Osteoblast (primary cell): ENCODE results near the gene FGF5. TPM values are rescaled to one million over a fixed set of nuclear protein-coding genes. Genes with fewer than 3 reads are reported as not detected.

Experiments used
- DNase-seq: peaks from one replicate; pipeline ENCODE4 v3.0.0; 2011; ENCODE audit warnings: low spot score, mixed read lengths; ENCODE audit not compliant: insufficient read length; ENCODE audit errors: missing footprints
- H2AFZ ChIP-seq: 2 replicates; pipeline ENCODE4 v1.6.0; 2011; ENCODE audit warnings: mild to moderate bottlenecking, low read length
- H3K27ac ChIP-seq: 2 replicates; pipeline ENCODE4 v1.5.1; 2011; ENCODE audit warnings: mild to moderate bottlenecking, low read depth, low read length, moderate library complexity
- H3K27me3 ChIP-seq: 2 replicates; pipeline ENCODE4 v1.6.0; 2012; ENCODE audit warnings: mild to moderate bottlenecking, control low read depth, inconsistent platforms, low read length, moderate library complexity; ENCODE audit not compliant: insufficient read depth
- H3K36me3 ChIP-seq: 2 replicates; pipeline ENCODE4 v1.5.1; 2011; ENCODE audit warnings: mild to moderate bottlenecking, low read length, control low read depth, moderate library complexity; ENCODE audit not compliant: insufficient read depth
- H3K4me1 ChIP-seq: 2 replicates; pipeline ENCODE4 v1.5.1; 2011; ENCODE audit warnings: mild to moderate bottlenecking, low read length, control low read depth, moderate library complexity; ENCODE audit not compliant: insufficient read depth
- H3K4me2 ChIP-seq: 2 replicates; pipeline ENCODE4 v1.6.0; 2011; ENCODE audit warnings: mild to moderate bottlenecking, low read length; ENCODE audit not compliant: insufficient read depth
- H3K4me3 ChIP-seq: fragments of 200-600 bp; sonication (generic); 3 replicates; pipeline ENCODE4 v1.5.1; 2012; ENCODE audit warnings: mild to moderate bottlenecking, low read length, inconsistent platforms; ENCODE audit not compliant: insufficient read depth
- H3K79me2 ChIP-seq: 2 replicates; pipeline ENCODE4 v1.6.0; 2012; ENCODE audit warnings: mild to moderate bottlenecking, low read length, control low read depth, inconsistent platforms; ENCODE audit not compliant: insufficient read depth
- H3K9me3 ChIP-seq: 2 replicates; pipeline ENCODE4 v1.5.1; 2011; ENCODE audit warnings: low read depth, low read length, control low read depth
- H4K20me1 ChIP-seq: 2 replicates; pipeline ENCODE4 v1.6.0; 2012; ENCODE audit warnings: mild to moderate bottlenecking, low read length, control low read depth; ENCODE audit not compliant: insufficient read depth
- total RNA-seq: library from RNA; depleted of rRNA; stranded (reverse); fragments of >200 nt; gene quantifications from 2 replicates; pipeline ENCODE4 v1.2.3, GENCODE V29; 2012
- TF ChIP-seq, protein P1 (sequence below): IDR thresholded peaks from 2 replicates; pipeline ENCODE4 v1.5.1; 2011; ENCODE audit warnings: mild to moderate bottlenecking, low read depth, low read length, moderate library complexity; ENCODE audit errors: extremely low read depth

FGF5 gene
- total RNA-seq, 1 donor, result 10.5 TPM

DNA sequence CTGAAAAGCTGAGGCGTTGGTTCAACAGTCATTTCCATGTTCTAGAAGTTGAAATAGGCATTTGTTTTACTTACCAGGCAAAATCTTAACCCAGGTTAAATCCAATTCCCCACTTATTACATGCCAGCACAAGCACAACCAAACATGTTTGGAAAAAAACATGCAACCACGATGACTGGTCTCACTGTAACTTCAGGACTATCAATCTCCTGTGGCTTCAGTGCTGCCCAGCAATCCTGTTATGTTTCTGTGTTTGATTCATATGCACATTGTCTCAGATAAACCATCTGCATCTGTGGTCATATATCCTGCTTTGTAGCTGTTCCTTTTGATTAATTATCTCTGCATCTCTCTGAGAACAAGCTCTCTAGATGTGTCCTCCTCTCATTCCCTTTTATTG lies 40.9 kb upstream of the FGF5 start:
- Histone ChIP-seq H3K27me3 (no peaks in the 10 kb centered on the region), H3K4me3 (peak overlapping the region; percentile 10), H3K4me1 (peaks cover 27% of the 10 kb centered on the region), H3K27ac (peak overlapping the region; percentile 51), H3K79me2 (peaks cover 29% of the 10 kb centered on the region), H3K36me3 (no peaks in the 10 kb centered on the region), H2AFZ (peak overlapping the region; percentile 66), H3K9me3 (no peaks in the 10 kb centered on the region), H3K4me2 (peak overlapping the region; percentile 63), H4K20me1 (no peaks in the 10 kb centered on the region)
- no peak for DNase-seq
- TF ChIP-seq, protein P1, sequence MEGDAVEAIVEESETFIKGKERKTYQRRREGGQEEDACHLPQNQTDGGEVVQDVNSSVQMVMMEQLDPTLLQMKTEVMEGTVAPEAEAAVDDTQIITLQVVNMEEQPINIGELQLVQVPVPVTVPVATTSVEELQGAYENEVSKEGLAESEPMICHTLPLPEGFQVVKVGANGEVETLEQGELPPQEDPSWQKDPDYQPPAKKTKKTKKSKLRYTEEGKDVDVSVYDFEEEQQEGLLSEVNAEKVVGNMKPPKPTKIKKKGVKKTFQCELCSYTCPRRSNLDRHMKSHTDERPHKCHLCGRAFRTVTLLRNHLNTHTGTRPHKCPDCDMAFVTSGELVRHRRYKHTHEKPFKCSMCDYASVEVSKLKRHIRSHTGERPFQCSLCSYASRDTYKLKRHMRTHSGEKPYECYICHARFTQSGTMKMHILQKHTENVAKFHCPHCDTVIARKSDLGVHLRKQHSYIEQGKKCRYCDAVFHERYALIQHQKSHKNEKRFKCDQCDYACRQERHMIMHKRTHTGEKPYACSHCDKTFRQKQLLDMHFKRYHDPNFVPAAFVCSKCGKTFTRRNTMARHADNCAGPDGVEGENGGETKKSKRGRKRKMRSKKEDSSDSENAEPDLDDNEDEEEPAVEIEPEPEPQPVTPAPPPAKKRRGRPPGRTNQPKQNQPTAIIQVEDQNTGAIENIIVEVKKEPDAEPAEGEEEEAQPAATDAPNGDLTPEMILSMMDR, result no peak

DNA sequence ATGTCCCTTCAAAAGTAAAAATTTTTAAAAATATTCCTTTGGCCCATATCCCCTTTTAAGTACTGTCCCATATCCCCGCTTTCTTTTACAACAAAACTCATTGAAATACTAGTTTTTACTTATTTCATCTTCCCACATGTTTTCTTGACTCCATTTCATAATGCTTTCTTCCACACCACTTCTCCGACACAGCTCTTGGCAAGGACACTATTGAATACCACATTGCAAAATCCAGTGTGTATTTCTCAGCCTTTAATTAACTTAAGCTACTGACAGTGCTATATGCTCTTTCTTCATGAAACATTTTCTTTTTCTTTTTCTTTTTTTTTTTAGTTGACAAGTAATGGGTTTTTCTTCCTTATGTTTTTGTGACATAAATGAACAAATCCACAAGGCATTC lies 40.4 kb upstream of the FGF5 start:
- H3K79me2 ChIP-seq, result peaks cover 26% of the 10 kb centered on the region
- peak overlapping the region; percentile 64 for H2AFZ ChIP-seq
- no peaks in the 10 kb centered on the region for H3K36me3 ChIP-seq
- no peaks in the 10 kb centered on the region for H3K27me3 ChIP-seq
- TF ChIP-seq, protein P1, result no peak
- no peaks in the 10 kb centered on the region for H4K20me1 ChIP-seq
- H3K9me3 ChIP-seq, result no peaks in the 10 kb centered on the region
- H3K4me3 ChIP-seq, result no peak overlapping the region
- peaks cover 24% of the 10 kb centered on the region for H3K4me1 ChIP-seq
- no peak for DNase-seq
- peak overlapping the region; percentile 51 for H3K27ac ChIP-seq
- peak overlapping the region; percentile 63 for H3K4me2 ChIP-seq

DNA sequence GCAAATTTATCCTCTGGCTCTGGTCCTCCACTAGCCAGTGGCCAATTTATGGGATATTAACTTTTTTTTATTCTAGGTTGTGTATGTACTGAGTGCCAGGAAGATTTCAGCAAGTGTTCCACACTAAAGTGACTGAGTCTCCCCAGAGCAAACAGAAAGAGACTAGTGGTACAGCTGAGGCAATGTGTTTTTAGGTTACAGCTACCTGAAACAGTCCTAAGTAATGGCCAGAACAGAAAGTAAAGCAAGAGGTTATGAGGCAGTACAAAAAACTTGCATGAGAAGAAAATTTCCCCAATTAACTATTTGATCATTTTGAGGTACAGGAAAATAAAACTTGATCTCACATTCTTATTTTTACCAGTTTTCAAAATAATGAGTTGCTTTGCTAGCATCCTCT lies 38.0 kb upstream of the FGF5 start:
- Histone ChIP-seq H3K4me3 (no peak overlapping the region), H3K4me2 (peak overlapping the region; percentile 66), H3K9me3 (no peaks in the 10 kb centered on the region), H3K27ac (no peak overlapping the region), H4K20me1 (no peaks in the 10 kb centered on the region), H3K79me2 (peaks cover 27% of the 10 kb centered on the region), H3K36me3 (no peaks in the 10 kb centered on the region), H3K4me1 (peaks cover 28% of the 10 kb centered on the region), H2AFZ (no peak overlapping the region), H3K27me3 (no peaks in the 10 kb centered on the region)
- no peak for DNase-seq
- TF ChIP-seq, protein P1, result no peak

DNA sequence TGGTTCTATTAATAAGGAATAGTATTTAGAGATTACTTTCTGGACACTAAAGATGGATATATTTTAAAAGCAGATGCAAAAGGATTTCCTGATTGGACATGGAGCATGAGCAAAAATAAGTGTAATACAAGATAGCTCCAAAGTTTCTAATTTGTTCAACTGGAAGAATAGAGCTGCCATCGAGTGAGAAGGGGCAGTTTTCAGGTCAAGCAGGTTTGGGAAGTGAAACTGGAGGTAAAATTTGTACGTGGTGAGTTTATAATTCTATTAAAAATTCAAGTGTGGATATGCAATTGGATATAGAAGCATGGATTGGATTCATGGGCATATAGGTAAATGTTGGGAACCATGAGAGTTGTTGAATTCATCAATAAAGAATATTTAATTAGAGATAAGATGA lies 37.3 kb upstream of the FGF5 start:
- no peaks in the 10 kb centered on the region for H4K20me1 ChIP-seq
- H3K79me2 ChIP-seq, result peaks cover 30% of the 10 kb centered on the region
- H3K4me2 ChIP-seq, result peak overlapping the region; percentile 66
- no peaks in the 10 kb centered on the region for H3K36me3 ChIP-seq
- H3K4me3 ChIP-seq, result no peak overlapping the region
- H3K27me3 ChIP-seq, result no peaks in the 10 kb centered on the region
- H3K4me1 ChIP-seq, result peaks cover 34% of the 10 kb centered on the region
- H3K27ac ChIP-seq, result no peak overlapping the region
- H3K9me3 ChIP-seq, result no peaks in the 10 kb centered on the region
- DNase-seq, result no peak
- TF ChIP-seq, protein P1, result no peak
- peak overlapping the region; percentile 52 for H2AFZ ChIP-seq
